ENCODE measurements around the gene NT5C.

Gene NT5C

GRCh38 chr17:75114552-75115314, 16.8 kb downstream of the NT5C start:
- no peak for DNase-seq

- DNase-seq = peak; percentile 81 to 91
These were observed 17.6 kb downstream of the NT5C start for GRCh38 chr17:75113798-75114551.

GRCh38 chr17:75111777-75112335, 19.7 kb downstream of the NT5C start:
- no peak for DNase-seq

- no peak for DNase-seq
These were observed 21.2 kb downstream of the NT5C start for GRCh38 chr17:75110234-75110937.

- DNase-seq = peak; percentile 51 to 74
These were observed 21.9 kb downstream of the NT5C start, which contains the start of gene ARMC7 for GRCh38 chr17:75109407-75110233. Gene ARMC7 (plus strand): TSS chr17:75109969. CDS start chr17:75110289, 320 bp downstream.

- DNase-seq = no peak
These were observed 22.5 kb downstream of the NT5C start for GRCh38 chr17:75109046-75109406.

GRCh38 chr17:75108193-75108592, 23.3 kb downstream of the NT5C start:
- no peak for DNase-seq

GRCh38 chr17:75105126-75106080, 26.1 kb downstream of the NT5C start:
- no peak for DNase-seq

GRCh38 chr17:75103601-75104554, 27.7 kb downstream of the NT5C start:
- no peak for DNase-seq

GRCh38 chr17:75102385-75102821, 29.1 kb downstream of the NT5C start:
- peak in 1 of 2 donors; percentile 91 for DNase-seq

- DNase-seq = no peak
These were observed 31.5 kb downstream of the NT5C start for GRCh38 chr17:75099881-75100595.

GRCh38 chr17:75098861-75099260, 32.7 kb downstream of the NT5C start:
- DNase-seq = no peak

- no peak for DNase-seq
These were observed 33.7 kb downstream of the NT5C start for GRCh38 chr17:75097865-75098264.

GRCh38 chr17:75096082-75096625, 35.4 kb downstream of the NT5C start:
- peak; percentile 72 to 79 for DNase-seq

- DNase-seq = no peak
These were observed 36.6 kb downstream of the NT5C start for GRCh38 chr17:75094871-75095399.

GRCh38 chr17:75093548-75094158, 37.9 kb downstream of the NT5C start:
- DNase-seq = no peak

- DNase-seq = no peak
These were observed 39.7 kb downstream of the NT5C start for GRCh38 chr17:75091855-75092327.

All from bone marrow (tissue), 2 donors.